H1 (cell line): ENCODE results near the gene ZC3H18. TPM values are rescaled to one million over a fixed set of nuclear protein-coding genes. Genes with fewer than 3 reads are reported as not detected.

Experiments
- TAF7 ChIP-seq: optimal IDR thresholded peaks from 2 replicates; pipeline ENCODE3; 2011; ENCODE audit warnings: low read depth, mild to moderate bottlenecking, inconsistent platforms, low read length, moderate library complexity, borderline replicate concordance
- YY1 ChIP-seq: IDR thresholded peaks from 2 replicates; pipeline ENCODE4 v1.6.1; 2011; ENCODE audit warnings: low read depth, mild to moderate bottlenecking, low read length
- polyA plus RNA-seq, 7 experiments: library from polyadenylated mRNA; depleted of rRNA in 3 of 7; stranded (reverse) in 5 of 7; unstranded in 2 of 7; fragments of >200 nt in 5 of 7; fragments of 200-250 nt in 2 of 7; gene quantifications; 1 replicate in 5 of 7; 2 replicates in 1 of 7; 4 replicates in 1 of 7; pipeline versions ENCODE4 v1.2.1 to v1.2.3, GENCODE V29; 2011 to 2013; ENCODE audit warnings: missing spikeins in 2 of 7, mixed read lengths in 2 of 7
- total RNA-seq: library from RNA; stranded (reverse); fragmentation: NEBNext Ultra II Directional; extraction: Animal tissue kit (Norgen Biotek cat#: 25700); gene quantifications from 2 replicates; pipeline ENCODE4 v1.2.1, GENCODE V29; 2021

The ZC3H18 gene
- total and polyA plus RNA-seq, 2 of the 8 experiments (the other 6 are each of a cell fraction or from before 2014, with no cell fraction given), result 12.1 to 73.2 TPM

- no peak for TF ChIP-seq TAF7
- no peak for TF ChIP-seq YY1
Measured at GRCh38 chr16:88524973-88525662, 45.1 kb upstream of the ZC3H18 start (continued).
